Gastrocnemius medialis (tissue), 4 donors: ENCODE measurements around the gene SGK1.

ENCODE experiments used
- CTCF ChIP-seq, 5 experiments: fragments of 450-650 bp in 3 of 5; fragments of 200-600 bp in 2 of 5; sonication (generic) in 2 of 5; IDR thresholded peaks in 4 of 5; conservative IDR thresholded peaks in 1 of 5; 1 replicate in 4 of 5; 2 replicates in 1 of 5; pipeline ENCODE4 v1.5.1; 2016 to 2019; ENCODE audit warnings: antibody characterized with exemption in 5 of 5, mild to moderate bottlenecking in 3 of 5, moderate library complexity in 3 of 5
- POLR2A ChIP-seq, 2 donors: fragments of 450-650 bp; IDR thresholded peaks; one replicate each; pipeline ENCODE4 v1.6.1; 2017; ENCODE audit warnings: antibody characterized with exemption in 2 of 2, mild to moderate bottlenecking in 2 of 2, moderate library complexity in 2 of 2

- TF ChIP-seq POLR2A (IDR thresholded peaks at IDR 0.05) (no peak), CTCF (IDR thresholded peaks at IDR 0.05 in 4 of 5, conservative IDR thresholded peaks at IDR 0.05 in 1 of 5) (no peak)
These were observed 39.9 kb downstream of the SGK1 start for GRCh38 chr6:134278000-134278399.
